NCI-H82 (cell line): ENCODE results near the gene SFMBT2.
A peak's percentile ranks its signal among the peaks of the same experiment; 100 is the strongest.

Experiments used
- DNase-seq: peaks from one replicate; lab custom pipeline; 2025; lab: John Stamatoyannopoulos, UW

Gene SFMBT2

DNA sequence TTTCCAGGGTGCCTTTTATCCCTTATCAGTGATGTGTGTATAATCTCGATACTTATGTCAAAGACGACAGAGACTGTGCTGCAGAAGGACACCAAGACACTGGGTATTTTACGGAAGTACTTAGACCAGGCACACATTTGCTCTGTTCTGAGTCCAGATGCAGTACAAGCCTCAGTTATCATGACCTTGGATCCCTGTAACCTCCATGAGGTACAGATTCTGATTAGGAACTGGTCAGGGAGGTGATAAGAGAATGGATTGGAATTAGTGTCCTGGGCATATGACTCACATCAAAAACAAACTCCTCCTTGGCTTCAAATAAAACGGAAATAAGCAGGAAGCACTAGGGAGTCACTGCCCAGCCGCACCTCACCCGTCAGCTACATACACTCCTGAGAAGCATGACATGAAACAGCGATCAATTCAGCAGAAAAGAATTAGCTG is 146.5 kb downstream of the SFMBT2 start:
- no peak for DNase-seq

DNA sequence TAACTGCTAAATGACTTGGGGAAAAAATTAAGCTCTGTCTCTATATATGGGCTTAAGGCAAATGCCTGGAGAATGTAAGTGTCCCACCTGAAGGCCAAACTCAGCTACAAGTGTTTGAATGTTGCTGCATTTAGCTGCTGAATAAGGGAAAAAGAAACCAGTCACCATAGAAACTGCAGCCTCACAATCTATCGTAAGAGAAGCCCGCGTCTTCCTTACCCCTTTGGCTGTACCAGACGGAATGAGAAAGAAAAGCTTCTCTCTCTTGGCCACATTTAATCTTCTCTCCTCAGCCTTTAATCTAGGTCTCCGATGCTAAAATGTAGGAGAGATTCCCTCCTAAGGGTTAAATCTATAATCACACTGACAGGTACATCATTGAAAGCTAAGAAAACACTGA is 147.2 kb downstream of the SFMBT2 start:
- no peak for DNase-seq

DNA sequence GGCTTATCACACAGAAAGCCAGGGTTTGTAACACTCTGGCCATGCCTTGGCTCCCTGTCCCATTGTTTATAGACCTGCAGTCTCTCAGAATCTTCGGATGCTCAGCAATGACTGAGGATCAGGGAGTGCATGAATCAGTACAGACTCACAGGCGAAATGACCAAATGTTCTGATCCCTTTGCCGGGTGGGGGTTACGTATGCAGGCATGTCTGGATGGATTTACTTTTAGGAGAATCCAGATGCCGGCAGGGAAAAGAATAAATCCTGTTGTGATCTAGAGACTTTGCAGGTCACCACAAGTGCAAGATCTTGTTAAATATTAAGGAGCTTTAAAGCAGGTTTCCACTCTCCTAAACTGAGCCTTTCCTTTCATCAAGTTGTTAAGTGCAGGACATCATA is 149.5 kb downstream of the SFMBT2 start:
- peak; percentile 70 for DNase-seq

DNA sequence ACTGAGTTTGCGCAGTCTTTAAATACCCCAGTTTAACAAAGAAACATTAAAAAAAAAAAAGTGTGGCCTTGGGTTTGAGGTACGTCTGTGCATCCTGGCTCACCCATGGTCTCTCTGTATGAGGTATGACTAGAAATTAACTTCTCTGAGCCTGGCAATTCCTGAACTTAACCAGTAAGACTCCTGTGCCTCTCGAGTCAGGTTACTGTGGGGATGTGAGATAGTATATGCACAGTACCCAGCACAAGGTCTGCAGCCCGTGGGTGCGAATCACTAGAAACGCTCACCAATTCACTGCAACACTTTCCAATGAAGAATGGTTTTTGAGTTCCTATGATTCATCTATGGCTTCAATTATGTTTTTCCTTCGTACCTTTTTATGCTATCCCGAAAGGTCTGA is 149.9 kb downstream of the SFMBT2 start:
- no peak for DNase-seq

DNA sequence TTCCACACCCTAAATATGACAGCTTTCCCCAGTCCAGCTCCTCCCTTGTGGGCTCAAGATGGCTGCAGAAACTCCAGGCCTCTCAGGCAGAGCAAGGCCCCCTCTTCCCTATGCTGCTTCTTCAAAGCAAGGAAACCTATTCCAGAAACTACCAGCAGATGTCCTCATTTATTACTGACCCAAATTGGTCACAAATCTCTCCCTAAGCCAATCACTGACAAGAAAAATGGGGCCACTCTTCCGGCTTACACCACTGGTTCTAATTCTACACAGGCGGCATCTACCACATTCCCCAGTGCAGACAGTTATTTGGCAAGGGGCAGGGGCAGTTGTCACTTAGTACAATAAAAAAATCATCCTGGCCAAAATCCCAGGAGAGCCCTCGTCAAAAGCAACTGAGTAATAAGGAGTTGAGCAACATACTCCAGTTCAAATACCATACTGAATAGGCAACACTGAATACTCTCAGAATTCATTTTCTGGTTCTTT is 150.4 kb downstream of the SFMBT2 start:
- DNase-seq, result peak; percentile 72

DNA sequence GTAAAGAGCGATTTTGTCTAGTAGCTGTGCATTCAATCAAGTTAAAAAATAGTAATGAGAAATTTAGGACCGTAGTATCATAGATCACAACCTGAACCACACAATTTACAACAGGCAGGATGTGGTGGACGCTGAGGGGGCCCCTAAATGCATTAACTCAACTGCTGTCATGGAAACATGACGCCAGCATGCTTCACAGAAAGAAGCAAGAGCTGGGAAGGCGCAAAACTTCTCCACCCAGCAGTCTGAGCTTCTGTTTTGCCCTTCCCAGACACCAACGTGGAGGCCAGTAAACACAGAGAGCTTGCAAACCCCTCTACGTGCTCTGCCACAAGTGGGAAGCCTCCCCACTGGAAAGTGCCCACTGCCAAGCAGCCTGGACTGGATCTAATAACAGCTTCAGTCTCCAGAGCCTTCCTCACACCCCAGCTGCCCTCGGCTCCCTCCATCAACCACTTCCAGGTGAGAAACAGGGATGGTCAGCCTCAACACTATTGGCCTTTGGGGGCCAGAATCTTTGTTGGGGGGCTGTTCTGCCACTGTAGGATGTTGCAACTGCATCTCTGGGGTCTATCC is 151.8 kb downstream of the SFMBT2 start:
- DNase-seq, result no peak

DNA sequence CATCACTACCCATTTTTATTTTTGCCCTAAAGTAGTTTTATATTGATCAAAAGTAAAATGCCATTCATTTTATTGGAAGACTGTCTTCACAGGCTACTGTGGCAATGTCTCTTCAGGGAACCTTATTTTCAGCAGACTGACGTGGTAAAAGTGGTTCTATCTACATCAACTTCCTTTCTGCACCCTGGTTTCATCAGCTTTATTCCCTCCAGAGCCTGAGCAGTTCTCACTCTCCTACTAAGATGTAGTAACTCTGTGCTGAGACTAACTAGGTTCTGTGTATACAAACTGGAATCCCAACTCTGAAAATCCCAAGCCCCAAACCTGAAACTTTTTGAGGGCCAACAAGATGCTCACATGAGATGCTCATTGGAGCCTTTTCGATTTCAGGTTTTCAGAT is 155.3 kb downstream of the SFMBT2 start:
- no peak for DNase-seq

DNA sequence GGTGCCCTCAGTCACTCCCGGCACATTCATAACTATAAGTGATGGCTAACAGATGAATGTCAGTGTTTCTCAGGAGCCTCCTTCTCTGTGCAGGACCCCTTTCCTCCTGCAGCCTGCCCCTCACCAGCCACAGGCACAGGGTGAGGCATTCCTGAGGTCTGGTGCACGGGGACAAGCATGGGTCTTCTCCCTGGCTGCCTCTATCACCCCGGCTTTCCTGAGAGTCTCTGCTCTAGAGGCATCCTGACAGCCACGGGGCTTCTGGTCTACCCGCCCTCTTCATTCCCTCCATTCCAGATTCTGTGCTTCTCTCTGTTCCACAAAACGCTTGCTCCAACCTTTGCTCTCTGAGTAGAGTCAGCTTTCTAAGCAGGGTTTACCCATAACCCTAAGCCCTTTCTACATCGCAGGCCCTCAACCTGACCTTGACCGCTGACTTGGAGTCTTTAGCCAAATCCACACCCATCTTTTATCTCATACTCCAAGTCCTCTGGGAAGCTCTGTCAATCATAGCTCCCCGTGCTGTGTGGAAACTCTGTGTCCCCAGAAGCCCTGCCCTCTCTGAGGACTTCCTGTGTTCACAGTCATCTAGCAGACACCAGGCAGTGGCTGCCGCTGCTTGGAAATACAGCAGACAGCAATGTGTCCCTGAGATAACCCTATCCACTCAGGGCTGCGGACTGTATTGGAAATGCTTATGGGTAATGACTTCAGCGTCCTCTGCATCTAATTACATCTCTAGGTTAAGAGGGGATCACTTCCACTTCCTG is 159.0 kb downstream of the SFMBT2 start:
- DNase-seq, result no peak

DNA sequence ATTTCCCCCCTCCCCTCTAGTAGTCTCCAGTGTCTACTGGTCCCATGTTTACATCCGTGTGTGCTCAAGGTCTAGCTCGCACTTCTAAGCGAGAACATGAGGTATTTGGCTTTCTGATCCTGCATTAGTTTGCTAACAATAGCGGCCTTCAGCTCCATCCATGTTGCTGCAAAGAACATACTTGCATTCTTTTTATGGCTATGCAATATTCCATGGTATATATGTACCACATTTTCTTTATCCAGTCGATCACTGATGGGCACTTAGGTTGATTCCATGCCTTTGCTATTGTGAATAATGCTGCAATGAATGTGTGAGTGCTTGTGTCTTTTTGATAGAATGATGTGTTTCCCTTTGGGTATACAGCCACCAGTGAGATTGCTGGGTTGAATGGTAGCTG is 160.6 kb downstream of the SFMBT2 start:
- no peak for DNase-seq

DNA sequence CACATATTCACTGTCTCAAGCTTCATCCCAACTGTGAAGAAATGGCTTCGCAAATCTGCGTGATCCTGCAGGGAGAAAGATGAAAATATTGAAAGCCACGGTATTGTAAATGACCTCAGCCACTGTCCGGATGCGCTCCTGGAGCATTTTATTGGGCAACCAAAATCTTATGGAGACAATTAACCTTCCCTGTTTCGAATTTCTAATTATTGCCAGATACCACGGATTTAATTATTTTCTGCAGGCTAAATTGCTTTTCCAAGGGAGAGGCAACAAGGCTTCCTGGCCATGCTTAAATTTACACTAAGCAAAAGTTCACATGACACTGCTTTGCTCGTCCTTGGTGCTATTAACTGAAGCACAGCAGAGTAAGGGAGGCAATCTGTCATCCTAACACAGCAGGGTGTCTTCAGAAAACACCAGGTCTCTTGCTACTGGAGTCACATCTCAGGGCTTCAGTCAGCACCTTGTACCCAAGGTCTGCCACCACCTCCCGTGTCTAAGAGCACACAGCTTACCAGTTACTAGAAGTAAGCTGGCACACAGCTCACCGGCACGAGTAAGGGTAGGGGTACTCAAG is 162.2 kb downstream of the SFMBT2 start:
- DNase-seq, result no peak

DNA sequence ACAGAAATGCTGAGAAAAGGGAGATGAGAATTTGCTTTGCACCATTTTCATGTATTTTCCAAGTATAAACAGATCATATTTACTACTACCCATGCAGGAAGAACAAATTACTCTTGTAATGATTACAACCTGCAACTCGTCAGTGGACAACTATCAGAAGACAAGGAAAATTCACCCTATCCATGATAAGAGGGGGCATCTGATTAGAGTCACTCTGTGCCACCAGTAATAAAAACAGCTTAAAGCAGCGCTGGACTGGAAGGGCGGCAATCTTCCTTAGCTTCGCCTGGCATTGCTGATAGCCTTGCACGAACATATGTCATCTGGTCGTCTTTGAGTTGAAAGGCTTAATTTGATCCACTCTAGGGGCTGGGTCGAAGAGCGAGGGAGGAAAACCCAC is 162.7 kb downstream of the SFMBT2 start:
- DNase-seq, result peak; percentile 10

DNA sequence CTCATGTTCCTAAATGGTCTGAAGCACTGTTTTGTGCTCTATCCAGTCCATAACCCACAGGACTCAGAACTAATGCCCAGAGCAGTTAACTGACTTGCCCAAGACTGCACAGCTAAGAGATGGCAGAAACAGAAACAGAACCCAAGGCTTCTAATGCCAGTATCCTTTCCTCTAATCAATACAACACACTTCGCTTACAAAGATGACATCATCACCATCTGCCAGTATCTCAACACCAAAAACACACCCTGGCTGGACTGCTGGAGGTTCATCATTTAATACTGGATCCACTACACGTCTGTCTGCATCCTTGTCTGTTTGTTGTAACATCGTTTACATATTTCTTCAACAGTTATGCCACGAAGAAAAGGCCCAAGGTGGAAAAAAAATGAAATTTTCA is 165.3 kb downstream of the SFMBT2 start:
- peak; percentile 1 for DNase-seq

DNA sequence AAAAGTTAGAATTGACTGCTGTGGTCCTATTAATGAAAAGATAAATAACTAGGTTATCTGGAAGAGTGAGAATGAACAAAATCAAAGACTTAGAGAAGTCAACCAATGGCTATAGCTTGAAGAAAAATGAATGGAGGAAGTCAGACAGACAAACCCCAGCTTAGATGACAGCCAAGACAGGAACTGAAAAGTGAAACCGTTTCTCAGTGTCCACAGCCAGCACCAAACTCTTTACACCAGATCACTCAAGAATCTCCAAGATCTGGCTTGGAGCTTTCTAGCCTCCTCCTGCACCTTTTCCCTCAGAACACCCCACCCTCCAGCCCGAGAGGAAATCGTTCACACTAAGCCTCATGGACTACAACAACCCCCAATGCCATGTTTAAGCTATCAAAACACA is 167.0 kb downstream of the SFMBT2 start:
- DNase-seq, result no peak

DNA sequence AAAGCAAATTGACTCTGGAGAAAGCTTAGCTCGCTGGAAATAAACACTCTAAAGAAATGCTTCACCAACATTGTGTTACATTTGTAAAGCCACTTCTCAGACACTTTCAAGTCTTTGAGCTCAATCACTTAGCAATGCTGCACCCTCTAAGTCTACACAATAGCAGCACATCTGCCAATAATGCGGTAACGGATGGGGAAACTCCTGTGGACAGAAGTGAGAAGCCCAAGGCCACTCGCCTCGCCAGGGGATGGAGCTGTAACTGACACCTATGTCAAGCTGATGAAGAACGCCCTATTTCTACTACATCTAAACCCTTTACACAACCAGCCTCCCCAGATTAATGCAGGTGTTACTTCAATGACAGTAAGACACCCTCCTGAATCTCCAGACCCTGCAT is 167.7 kb downstream of the SFMBT2 start:
- DNase-seq, result no peak

DNA sequence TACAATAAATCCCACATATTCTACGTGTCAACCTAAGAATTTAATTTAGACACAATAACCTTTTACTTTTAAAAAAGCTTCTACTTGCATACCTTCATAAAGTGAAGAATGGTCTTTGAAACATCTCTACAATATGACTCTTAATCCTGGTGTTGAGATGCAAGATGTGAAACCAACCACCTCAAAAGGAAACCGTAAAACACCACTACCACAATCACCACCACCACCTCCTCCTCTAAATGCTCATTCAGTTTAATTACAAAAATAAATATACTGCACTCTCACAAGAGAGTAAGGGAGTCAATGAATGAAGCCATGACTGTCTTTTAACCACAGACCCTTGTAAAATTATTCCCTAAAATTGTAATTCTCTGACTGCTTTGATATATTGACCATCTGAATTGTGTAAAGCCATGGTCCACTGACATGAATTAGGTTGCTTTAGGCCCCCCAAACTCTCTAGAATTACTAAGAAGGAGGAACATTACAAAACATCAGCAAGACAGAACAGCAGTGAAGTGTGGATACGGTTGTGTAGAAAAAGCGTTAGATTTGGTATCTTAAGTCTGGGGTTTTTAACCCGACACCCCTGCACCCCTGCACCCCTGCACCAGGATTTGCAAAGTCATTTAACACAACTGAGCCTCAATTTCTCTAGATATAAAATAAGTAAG is 171.4 kb downstream of the SFMBT2 start:
- DNase-seq, result no peak

DNA sequence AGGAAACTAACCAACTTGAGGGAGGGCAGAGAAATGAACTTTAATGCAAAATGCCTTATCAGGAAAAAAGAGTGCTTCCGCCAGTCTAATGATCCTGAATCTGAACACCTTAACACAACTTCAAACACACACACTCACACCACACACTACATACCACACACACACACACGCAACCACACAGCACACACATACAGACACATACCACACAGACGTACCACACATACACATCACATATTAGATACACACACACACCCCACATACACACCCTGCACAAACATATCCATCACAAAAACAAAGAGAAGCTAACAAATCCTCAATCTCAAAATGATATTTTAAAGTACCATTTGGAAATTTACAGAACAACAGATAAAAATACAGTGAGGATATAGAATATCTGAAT is 175.5 kb downstream of the SFMBT2 start:
- DNase-seq, result no peak

DNA sequence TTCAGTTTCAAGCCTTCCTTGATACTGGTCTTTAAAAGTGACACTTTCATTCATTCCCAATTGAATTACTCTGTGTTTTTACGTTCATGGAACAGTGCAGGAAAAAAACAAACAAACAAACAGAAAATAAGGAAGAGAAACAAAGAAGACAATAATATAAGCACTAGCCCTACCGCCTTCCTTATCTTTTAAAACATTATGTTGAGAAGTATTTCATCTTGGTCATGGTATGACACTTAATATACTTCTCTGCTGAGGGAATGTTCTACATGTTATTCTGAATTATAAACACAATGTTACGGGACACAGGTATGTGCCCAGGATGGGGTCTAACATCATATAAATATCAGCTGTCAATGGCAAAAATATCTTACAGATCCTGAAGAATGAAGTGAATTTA is 176.7 kb downstream of the SFMBT2 start:
- DNase-seq, result no peak

DNA sequence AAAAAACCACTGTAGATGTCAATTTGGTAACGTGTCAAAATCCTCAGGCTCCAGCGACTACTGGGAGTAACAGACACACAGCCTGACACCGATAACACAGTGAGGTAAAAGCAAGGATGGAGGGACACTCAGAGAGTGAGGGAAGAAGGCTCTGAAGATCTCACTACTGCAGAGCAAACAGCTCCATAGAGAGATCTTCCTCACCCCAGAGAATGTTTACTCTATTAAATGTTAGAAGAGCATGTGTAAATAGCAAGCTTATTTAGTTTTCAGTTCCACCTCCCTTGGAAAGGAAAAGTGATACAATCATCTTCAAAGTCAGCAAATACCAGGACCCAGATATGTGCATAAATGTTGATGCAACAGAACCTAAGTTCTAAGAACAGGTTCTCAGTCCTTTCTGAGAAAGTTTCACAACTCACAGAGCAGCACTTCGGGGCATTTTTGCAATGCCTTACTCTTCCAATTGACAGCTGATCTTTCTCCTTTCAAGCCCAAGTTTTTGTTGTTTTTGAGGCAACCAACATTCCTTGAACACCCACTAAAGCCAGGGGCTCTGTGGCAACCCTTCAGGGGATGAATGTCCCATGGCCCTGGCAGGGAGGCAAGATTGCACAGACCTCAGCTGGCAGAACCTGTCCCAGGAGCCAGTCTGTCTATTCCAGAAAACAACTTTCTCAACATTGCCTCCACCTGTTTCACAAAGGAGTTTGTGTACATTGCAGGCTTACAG is 177.4 kb downstream of the SFMBT2 start:
- DNase-seq, result no peak

DNA sequence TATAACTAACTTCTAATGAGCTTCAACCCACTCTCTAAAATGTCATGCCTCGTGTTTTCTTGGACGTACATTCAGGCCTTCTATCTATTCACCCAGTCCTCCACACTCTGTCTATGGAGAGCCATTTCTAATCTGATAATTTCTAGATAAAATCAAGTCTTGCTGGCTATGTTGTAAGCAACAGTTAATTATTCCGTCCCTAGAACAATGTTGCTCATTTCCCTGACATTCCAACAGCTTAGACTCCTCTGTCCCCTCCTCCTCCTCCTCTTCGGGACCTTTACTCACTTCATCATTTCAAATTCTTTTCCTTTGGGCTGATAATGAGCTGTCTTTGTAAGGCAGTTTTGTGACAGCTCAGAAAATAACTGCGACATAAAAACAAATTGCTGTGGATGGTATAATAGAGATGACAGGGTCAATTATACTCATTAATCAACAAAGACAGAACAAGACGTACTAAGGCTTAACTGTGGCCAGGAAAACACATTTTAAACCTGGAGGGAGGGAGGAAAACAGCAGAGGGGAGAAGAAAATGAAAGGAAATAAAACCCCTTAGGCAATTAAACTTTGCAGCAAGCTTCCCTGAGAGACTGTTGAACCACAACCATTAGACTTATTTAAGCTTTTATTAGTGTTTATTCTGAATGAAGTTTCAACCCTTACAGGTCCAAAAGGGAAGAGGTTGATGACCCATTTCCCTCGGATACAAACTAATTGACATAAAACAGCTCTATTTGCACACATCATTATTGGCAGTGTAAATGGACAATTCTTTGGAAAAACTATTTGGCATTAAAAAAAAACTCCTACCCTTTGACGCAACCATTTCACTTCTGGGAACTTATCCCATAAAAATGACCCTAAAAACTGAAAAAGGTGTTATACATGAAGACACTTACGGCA is 179.1 kb downstream of the SFMBT2 start:
- DNase-seq, result no peak

DNA sequence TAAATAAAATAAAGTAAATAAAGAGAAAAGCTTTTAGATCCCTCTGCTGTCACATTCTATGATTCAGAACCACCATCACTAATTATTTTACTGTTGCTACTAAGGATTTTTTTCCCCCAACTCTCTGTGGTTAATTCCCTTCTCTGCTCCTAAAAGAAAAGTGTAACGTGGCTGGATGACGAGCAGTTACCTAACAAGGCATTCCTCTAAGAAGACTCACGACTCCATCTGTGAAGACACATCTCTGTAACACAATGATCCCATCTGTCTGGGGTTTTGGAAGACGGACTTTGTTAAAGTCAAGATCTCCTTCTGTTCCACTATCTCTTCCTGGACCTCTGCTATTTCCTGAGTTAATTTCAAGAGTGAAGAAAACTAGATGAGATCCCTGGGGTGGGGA is 179.9 kb downstream of the SFMBT2 start:
- DNase-seq, result no peak

DNA sequence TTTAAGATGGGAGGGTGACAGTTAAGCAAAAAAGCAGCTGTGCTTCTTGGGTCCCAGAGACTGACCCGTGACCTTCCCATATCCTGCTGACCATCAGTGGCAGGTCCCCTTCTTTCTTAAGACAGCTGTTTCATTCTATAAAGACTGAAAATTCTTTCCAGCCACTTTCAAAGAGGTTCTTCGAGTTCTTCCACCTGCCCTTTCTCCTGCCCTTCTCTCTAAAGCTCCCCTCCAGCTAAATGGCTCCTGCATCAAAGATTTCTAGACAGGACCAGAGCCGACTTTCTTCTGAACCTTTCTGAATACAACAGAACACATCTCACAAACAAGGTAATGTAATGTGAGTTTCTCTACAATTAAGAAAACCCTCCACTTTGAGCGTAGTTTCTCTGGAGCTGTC is 180.8 kb downstream of the SFMBT2 start:
- DNase-seq, result no peak
